Esophagus (tissue), 2 donors: Measurements from ENCODE around the gene ANKLE2. TPM values are rescaled to one million over a fixed set of nuclear protein-coding genes. Genes with fewer than 3 reads are reported as not detected.

ENCODE experiments used
- H3K27ac ChIP-seq, 2 donors: one replicate each; pipeline ENCODE4 v1.5.1; 2013; ENCODE audit warnings: low read depth in 2 of 2, mild to moderate bottlenecking in 2 of 2, inconsistent platforms in 1 of 2, low read length in 1 of 2, moderate library complexity in 1 of 2
- H3K27me3 ChIP-seq, 2 donors: one replicate each; pipeline ENCODE4 v1.6.1; 2013; ENCODE audit warnings: low read length in 2 of 2, control low read depth in 1 of 2, mild to moderate bottlenecking in 1 of 2; ENCODE audit not compliant: insufficient read depth in 2 of 2, control insufficient read depth in 1 of 2
- H3K36me3 ChIP-seq, 2 donors: one replicate each; pipeline ENCODE4 v1.6.1; 2013; ENCODE audit warnings: low read length in 1 of 2; ENCODE audit not compliant: control insufficient read depth in 2 of 2, insufficient read depth in 2 of 2
- H3K4me1 ChIP-seq, 2 donors: one replicate each; pipeline ENCODE4 v1.6.1; 2013; ENCODE audit warnings: low read length in 1 of 2; ENCODE audit not compliant: control insufficient read depth in 2 of 2, insufficient read depth in 2 of 2
- H3K4me3 ChIP-seq, 2 donors: one replicate each; pipeline ENCODE4 v1.5.1; 2013; ENCODE audit warnings: low read length in 2 of 2, mild to moderate bottlenecking in 2 of 2, low read depth in 1 of 2, moderate library complexity in 1 of 2
- H3K9me3 ChIP-seq, 2 donors: one replicate each; pipeline ENCODE4 v1.6.1; 2013; ENCODE audit warnings: mild to moderate bottlenecking in 2 of 2, low read depth in 1 of 2, low read length in 1 of 2, moderate library complexity in 1 of 2; ENCODE audit not compliant: control insufficient read depth in 2 of 2, insufficient read depth in 1 of 2
- WGBS, 2 donors: extraction: QIAGEN DNeasy Blood & Tissue Kit; methylation state at CpG; one replicate each; pipeline ENCODE4 v1.1.7; 2013; 5-methylcytosine and 5-hydroxymethylcytosine counted together
- polyA plus RNA-seq, 2 donors: library from polyadenylated mRNA; stranded (reverse); fragments of 200-250 nt; gene quantifications; one replicate each; pipeline ENCODE4 v1.2.3, GENCODE V29; 2013
- donor health status: healthy with polysubstance abuse.
- donor health status: Bipolar disorder and iron deficiency.

ANKLE2 gene
- polyA plus RNA-seq, 2 donors = 36.5 to 41.0 TPM

DNA sequence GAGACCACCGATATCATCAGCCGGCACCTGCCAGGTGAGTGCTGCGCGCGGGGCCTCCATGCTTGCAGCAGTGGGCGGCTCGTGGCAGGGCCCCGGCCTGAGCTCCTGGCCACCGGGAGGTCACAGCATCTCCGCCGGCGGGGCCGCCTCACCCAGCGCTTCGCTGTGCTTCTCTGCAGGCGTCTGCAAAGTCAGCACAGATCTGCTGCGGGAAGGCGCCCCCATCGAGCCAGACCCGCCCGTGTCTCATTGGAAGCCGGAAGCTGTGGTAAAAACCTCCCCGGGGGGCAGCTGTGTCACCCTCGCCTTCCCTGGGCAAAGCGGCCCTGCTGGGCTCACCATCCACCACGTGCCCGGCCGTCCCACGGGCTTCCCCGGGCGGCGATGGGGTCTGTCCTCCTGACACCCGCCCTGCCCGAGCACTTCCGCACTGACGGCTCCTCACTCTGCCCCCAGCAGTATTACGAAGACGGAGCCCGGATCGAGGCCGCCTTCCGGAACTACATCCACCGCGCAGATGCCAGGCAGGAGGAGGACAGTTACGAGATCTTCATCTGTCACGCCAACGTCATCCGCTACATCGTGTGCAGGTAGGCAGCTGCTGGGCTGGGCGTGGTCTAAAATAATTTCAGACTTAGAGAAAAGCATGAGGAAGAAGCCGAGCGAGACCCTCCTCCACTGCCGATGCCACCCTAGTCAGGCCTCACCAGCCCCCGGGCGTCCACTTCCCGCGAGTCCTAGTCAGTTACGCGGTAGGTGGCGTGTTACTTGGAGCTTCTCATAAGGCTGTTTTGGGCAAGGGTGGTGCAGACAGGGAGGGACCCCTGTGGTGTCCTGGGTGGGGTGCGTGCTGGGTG, 43.9 kb downstream of the ANKLE2 start:
- Histone ChIP-seq H3K4me1 (no peaks in the 10 kb centered on the region), H3K36me3 (peaks cover 0 to 44% of the 10 kb centered on the region in 2 donors), H3K9me3 (no peaks in the 10 kb centered on the region), H3K27ac (no peak overlapping the region), H3K27me3 (no peaks in the 10 kb centered on the region), H3K4me3 (no peak overlapping the region)
- 95 to 96% methylated on average over 59 to 61 of the region's 61 CpGs for WGBS, 2 donors

DNA sequence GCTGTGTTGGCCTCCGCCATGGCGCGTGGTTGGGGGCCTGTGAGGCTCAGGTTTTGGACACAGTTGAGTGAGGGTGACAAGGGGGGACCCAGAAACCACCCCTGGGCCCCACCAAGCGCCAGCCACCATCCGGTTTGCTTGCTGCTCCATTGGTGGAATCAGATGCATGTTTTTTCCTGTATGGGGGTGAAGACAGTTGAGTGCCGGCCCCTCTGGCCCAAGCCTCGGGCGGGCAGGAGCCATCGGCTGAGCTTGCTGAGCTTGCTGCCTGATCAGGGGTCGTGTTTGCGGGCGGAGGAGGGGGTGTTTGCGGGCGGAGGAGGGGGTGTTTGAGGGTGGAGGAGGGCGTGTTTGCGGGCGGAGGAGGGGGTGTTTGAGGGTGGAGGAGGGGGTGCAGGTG, 44.6 kb downstream of the ANKLE2 start:
- H3K4me3 ChIP-seq = no peak overlapping the region
- H3K36me3 ChIP-seq = peaks cover 0 to 44% of the 10 kb centered on the region in 2 donors
- no peaks in the 10 kb centered on the region for H3K4me1 ChIP-seq
- no peaks in the 10 kb centered on the region for H3K27me3 ChIP-seq
- H3K27ac ChIP-seq = no peak overlapping the region
- H3K9me3 ChIP-seq = no peaks in the 10 kb centered on the region
- 84 to 85% methylated on average over 17 of the region's 17 CpGs for WGBS, 2 donors

DNA sequence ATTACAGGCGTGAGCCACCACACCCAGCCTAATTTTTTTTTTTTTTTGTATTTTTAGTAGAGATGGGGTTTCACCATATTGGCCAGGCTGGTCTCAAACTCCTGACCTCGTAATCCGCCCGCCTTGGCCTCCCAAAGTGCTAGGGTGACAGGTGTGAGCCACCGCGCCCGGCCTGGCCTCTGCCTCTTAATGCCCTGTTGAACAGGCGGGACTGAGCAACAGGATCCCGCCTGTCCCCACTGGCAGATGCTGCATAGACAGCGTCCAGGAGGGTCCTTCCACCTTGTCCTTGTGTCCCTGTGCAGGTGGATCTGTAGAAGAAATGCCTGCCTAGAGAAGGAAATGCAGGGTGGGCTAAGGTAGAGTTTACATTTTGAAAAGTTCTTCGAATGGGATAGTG, 45.3 kb downstream of the ANKLE2 start:
- WGBS, 2 donors = 78 to 85% methylated on average over 11 of the region's 11 CpGs

GRCh38 chr12:132715874-132716273, 45.8 kb downstream of the ANKLE2 start:
- Histone ChIP-seq H3K9me3 (no peaks in the 10 kb centered on the region), H3K4me3 (no peak overlapping the region), H3K36me3 (peaks cover 0 to 42% of the 10 kb centered on the region in 2 donors), H3K27me3 (no peaks in the 10 kb centered on the region), H3K4me1 (no peaks in the 10 kb centered on the region), H3K27ac (no peak overlapping the region)
- 79 to 85% methylated on average over 9 of the region's 9 CpGs for WGBS, 2 donors

More for the DNA sequence above, 45.3 kb downstream of the ANKLE2 start:
- no peak overlapping the region for H3K4me3 ChIP-seq
- H3K4me1 ChIP-seq = no peaks in the 10 kb centered on the region
- H3K9me3 ChIP-seq = no peaks in the 10 kb centered on the region
- no peak overlapping the region for H3K27ac ChIP-seq
- peaks cover 0 to 44% of the 10 kb centered on the region in 2 donors for H3K36me3 ChIP-seq
- H3K27me3 ChIP-seq = no peaks in the 10 kb centered on the region

GRCh38 chr12:132713123-132713522, 48.5 kb downstream of the ANKLE2 start:
- Histone ChIP-seq H3K27me3 (no peaks in the 10 kb centered on the region), H3K4me3 (no peak overlapping the region), H3K9me3 (no peaks in the 10 kb centered on the region), H3K36me3 (peaks cover 0 to 21% of the 10 kb centered on the region in 2 donors), H3K27ac (no peak overlapping the region), H3K4me1 (no peaks in the 10 kb centered on the region)
- WGBS, 2 donors = 50 to 51% methylated on average over 2 of the region's 2 CpGs

DNA sequence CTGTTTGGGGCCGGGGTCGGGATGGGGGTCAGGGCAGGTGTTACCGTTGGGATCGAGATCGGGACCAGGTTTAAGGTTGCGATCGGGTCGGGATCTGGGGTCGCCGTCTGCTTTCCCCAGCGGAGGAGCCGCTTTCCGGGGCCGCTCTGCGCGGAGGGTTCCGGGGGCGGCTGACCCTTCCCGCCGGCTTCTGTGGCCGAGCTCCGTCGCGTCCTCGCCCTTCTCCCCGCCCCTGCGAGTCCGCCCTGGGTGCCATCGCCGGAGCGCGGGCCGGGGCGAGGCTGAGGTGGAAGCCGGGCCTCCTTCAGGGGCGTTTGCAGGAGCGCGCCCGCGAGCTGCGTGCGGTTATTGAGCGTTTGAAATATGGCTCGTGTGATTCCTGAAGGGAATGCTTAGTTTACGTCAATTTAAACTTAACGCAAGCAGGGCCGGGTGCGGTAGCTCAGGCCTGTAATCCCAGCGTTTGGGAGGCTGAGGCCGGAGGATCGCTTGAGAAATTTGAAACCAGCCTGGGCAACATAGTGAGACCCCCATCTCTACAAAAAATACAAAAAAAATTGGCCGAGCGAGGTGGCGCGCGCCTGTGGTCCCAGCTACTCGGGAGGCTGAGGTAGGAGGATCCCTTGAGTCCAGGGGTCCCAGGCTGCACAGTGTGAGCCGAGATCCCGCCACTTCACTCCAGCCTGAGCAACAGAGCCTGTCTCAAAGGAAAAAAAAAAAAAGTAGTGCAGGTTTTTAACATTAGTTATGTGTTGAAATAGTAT, 50.4 kb downstream of the ANKLE2 start:
- H3K4me1 ChIP-seq = no peaks in the 10 kb centered on the region
- H3K4me3 ChIP-seq = peak overlapping the region; percentile 90
- 6 to 9% methylated on average over 57 to 59 of the region's 59 CpGs for WGBS, 2 donors
- no peaks in the 10 kb centered on the region for H3K27me3 ChIP-seq
- peaks cover 0 to 7% of the 10 kb centered on the region in 2 donors for H3K36me3 ChIP-seq
- H3K27ac ChIP-seq = peak overlapping the region; percentile 12 to 80
- H3K9me3 ChIP-seq = no peaks in the 10 kb centered on the region

DNA sequence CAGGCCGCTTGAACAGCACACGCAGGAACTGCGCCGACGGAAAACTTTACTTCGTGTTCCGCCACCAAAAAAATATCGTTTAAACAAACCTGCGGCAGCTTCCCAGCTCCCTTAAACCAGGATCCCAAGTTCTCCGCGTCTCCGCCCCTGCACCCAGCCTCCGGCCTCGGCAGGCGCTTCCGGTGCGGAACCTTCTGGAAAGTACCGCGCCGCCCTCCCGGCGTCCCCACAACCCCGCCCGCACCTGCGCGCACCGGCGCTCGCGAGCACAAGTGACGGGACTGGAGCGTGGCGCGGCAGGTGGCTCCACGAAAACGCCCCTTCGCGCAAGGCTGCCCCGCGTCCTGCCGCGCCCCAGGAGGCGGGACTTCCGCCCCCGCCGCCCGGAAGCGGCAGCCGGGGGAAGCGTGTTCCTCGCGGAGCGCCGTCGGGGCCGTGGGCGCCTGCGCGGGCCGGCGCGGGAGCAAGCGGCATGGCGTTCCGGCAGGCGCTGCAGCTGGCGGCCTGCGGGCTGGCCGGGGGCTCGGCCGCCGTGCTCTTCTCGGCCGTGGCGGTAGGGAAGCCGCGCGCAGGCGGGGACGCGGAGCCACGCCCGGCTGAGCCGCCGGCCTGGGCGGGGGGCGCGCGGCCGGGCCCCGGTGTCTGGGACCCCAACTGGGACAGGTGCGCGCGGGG, 51.1 kb downstream of the ANKLE2 start, which contains the start of gene PGAM5:
PGAM5 (plus strand) TSS at position 438 of the 675 bp plus-strand sequence; CDS start at position 473, 35 bp downstream.
- peak within 1 kb of the TSS; percentile 90 for H3K4me3 ChIP-seq
- no peaks in the 10 kb centered on the region for H3K27me3 ChIP-seq
- H3K27ac ChIP-seq = peak within 1 kb of the TSS; percentile 79 to 80
- H3K4me1 ChIP-seq = no peaks in the 10 kb centered on the region
- H3K36me3 ChIP-seq = peaks cover 0 to 7% of the 10 kb centered on the region in 2 donors
- no peaks in the 10 kb centered on the region for H3K9me3 ChIP-seq
- 1% methylated on average over 70 to 94 of the region's 94 CpGs for WGBS, 2 donors

- WGBS, 2 donors = 2 to 3% methylated on average over 26 of the region's 26 CpGs
- Histone ChIP-seq H3K27ac (peak overlapping the region; percentile 79 to 80), H3K4me1 (no peaks in the 10 kb centered on the region)
These were observed 51.6 kb downstream of the ANKLE2 start for GRCh38 chr12:132710043-132710404.

DNA sequence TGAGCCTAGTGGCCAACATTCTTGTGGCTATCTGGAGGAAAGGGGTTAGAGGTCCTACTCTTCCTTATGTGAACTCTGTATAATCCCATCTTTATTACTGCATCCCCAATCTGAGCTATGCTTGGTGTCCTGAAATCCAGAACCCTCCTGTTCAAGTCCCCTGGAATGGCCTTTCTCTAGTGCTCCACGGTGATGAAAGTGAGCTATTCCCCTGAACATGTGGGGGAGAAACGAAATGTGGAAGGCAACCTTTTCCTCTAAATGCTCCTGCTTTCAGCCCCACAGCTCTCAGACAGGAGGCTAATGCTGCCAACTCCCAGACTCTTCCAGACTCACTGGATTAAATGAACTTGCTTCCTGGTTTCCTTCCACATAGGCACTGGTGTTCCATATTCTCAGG, 53.5 kb downstream of the ANKLE2 start:
- H3K4me1 ChIP-seq = no peaks in the 10 kb centered on the region
- H3K4me3 ChIP-seq = no peak overlapping the region
- H3K36me3 ChIP-seq = peaks cover 0 to 6% of the 10 kb centered on the region in 2 donors
- 82 to 92% methylated on average over 2 of the region's 2 CpGs for WGBS, 2 donors
- no peak overlapping the region for H3K27ac ChIP-seq
- H3K27me3 ChIP-seq = no peaks in the 10 kb centered on the region
- no peaks in the 10 kb centered on the region for H3K9me3 ChIP-seq

More at GRCh38 chr12:132710043-132710404, 51.6 kb downstream of the ANKLE2 start:
- no peaks in the 10 kb centered on the region for H3K9me3 ChIP-seq
- peak overlapping the region; percentile 90 for H3K4me3 ChIP-seq
- H3K36me3 ChIP-seq = peaks cover 0 to 7% of the 10 kb centered on the region in 2 donors
- no peaks in the 10 kb centered on the region for H3K27me3 ChIP-seq
